LNCAP (cell line): Measurements from ENCODE around the gene CIAO3.

ENCODE experiments used
- CTCF ChIP-seq: fragments of 450-650 bp; IDR thresholded peaks from 2 replicates; pipeline ENCODE4 v1.5.1; 2017; ENCODE audit warnings: mild to moderate bottlenecking

The CIAO3 gene

GRCh38 chr16:741986-742629, 1.3 kb upstream of the CIAO3 start:
- no peak for TF ChIP-seq CTCF

- TF ChIP-seq CTCF: no peak
Measured at GRCh38 chr16:740459-740763, 386 bp downstream of the CIAO3 start.

GRCh38 chr16:739560-740458, 988 bp downstream of the CIAO3 start:
- TF ChIP-seq CTCF: no peak

GRCh38 chr16:736936-737481, 3.8 kb downstream of the CIAO3 start:
- no peak for TF ChIP-seq CTCF

- no peak for TF ChIP-seq CTCF
Measured at GRCh38 chr16:735982-736453, 4.8 kb downstream of the CIAO3 start.

- no peak for TF ChIP-seq CTCF
Measured at GRCh38 chr16:734981-735881, 5.6 kb downstream of the CIAO3 start.
